ENCODE measurements around the gene APCDD1L. TPM values are rescaled to one million over a fixed set of nuclear protein-coding genes. Genes with fewer than 3 reads are reported as not detected.
"Not testable (repeated sequence)": the region's sequence is repeated elsewhere in the genome, so short reads cannot be mapped to it uniquely, and the experiment has no call there.

APCDD1L gene
- total and polyA plus RNA-seq, 2 of the 8 experiments (the other 6 are each of a cell fraction or from before 2014, with no cell fraction given), result 0.83 to 3.1 TPM

GRCh38 chr20:58414786-58415185, 100.4 kb downstream of the APCDD1L start:
- DNase-seq (ENCODE audit: low read depth in 1 of 2, low spot score in 2 of 2); H4K5ac ChIP-seq (ENCODE audit: insufficient read length, low read depth, low read length); CTCF ChIA-PET (ENCODE audit: partially characterized antibody); H4K20me1 ChIP-seq (replicated peaks in 1 of 2; ENCODE audit: control insufficient read depth in 1 of 2, insufficient read depth in 2 of 2, low read length in 2 of 2); H3K4ac ChIP-seq (replicated peaks; ENCODE audit: insufficient read length, low read depth, low read length); H3K14ac ChIP-seq (ENCODE audit: insufficient read length); H2BK20ac ChIP-seq (ENCODE audit: low read length); H3K9ac ChIP-seq (replicated peaks in 1 of 4; ENCODE audit: extremely low read depth in 1 of 4, low read depth in 3 of 4, low read length in 3 of 4); H3K56ac ChIP-seq (replicated peaks; ENCODE audit: insufficient read length, low read depth, low read length); H3K9me3 ChIP-seq (ENCODE audit: insufficient read depth in 2 of 2, low read depth in 1 of 2, low read length in 1 of 2); H3K27me3 ChIP-seq (replicated peaks in 1 of 4; ENCODE audit: control insufficient read depth in 3 of 4, extremely low read depth in 1 of 4, insufficient read depth in 3 of 4, low read length in 3 of 4); H3K27ac ChIP-seq (ENCODE audit: low read depth, low read length); H3K36me3 ChIP-seq (ENCODE audit: control insufficient read depth in 2 of 4, insufficient read depth in 4 of 4, low read length in 3 of 4); H3K79me1 ChIP-seq (ENCODE audit: low read depth, low read length); H3K23ac ChIP-seq (ENCODE audit: insufficient read length); H2BK12ac ChIP-seq (ENCODE audit: low read depth, low read length); FAIRE-seq; H3K4me3 ChIP-seq (ENCODE audit: extremely low read depth in 1 of 4, insufficient read depth in 2 of 4, low read depth in 3 of 4, low read length in 4 of 4); H4K8ac ChIP-seq (ENCODE audit: extremely low read depth, insufficient read depth, low read length); H3K18ac ChIP-seq (ENCODE audit: extremely low read depth, low read length); H4K91ac ChIP-seq (replicated peaks; ENCODE audit: insufficient read length, low read length); H2AFZ ChIP-seq (ENCODE audit: low read length); H2BK5ac ChIP-seq (ENCODE audit: low read depth, low read length); H2AK5ac ChIP-seq (ENCODE audit: low read depth, low read length); H2BK120ac ChIP-seq (replicated peaks; ENCODE audit: low read depth, low read length); H3K4me2 ChIP-seq (ENCODE audit: insufficient read depth in 1 of 2, low read depth in 2 of 2, low read length in 2 of 2); H3K23me2 ChIP-seq (ENCODE audit: low read depth, low read length); POLR2A ChIA-PET (ENCODE audit: partially characterized antibody); H2BK15ac ChIP-seq (ENCODE audit: low read length): not testable (repeated sequence)
- peaks cover 2 to 17% (median 10%) of the 10 kb centered on the region in 4 experiments; a peak in 5 of 7 replicates for H3K4me1 ChIP-seq (replicated peaks in 1 of 4; ENCODE audit: control insufficient read depth in 3 of 4, insufficient read depth in 4 of 4, low read length in 3 of 4)
- H3K79me2 ChIP-seq (ENCODE audit: control insufficient read depth in 1 of 2, insufficient read depth in 2 of 2, low read length in 2 of 2), result peaks cover 3 to 63% of the 10 kb centered on the region in 2 experiments
- WGBS, 2 experiments (ENCODE audit: extremely low coverage in 1 of 2, insufficient coverage in 1 of 2, insufficient read length in 1 of 2, insufficient replicate concordance in 2 of 2, low coverage in 1 of 2, low lambda C conversion rate in 2 of 2, missing lambda C conversion rate in 1 of 2), result 91% methylated on average over 20 of the region's 26 CpGs; no CpG with 5 or more reads in 1 of the 2 experiments

- H3K4me3 ChIP-seq (ENCODE audit: extremely low read depth in 1 of 4, insufficient read depth in 2 of 4, low read depth in 3 of 4, low read length in 4 of 4); H2BK5ac ChIP-seq (ENCODE audit: low read depth, low read length); H4K91ac ChIP-seq (replicated peaks; ENCODE audit: insufficient read length, low read length); H2AFZ ChIP-seq (ENCODE audit: low read length); H3K9me3 ChIP-seq (ENCODE audit: insufficient read depth in 2 of 2, low read depth in 1 of 2, low read length in 1 of 2); H3K23me2 ChIP-seq (ENCODE audit: low read depth, low read length); H3K9ac ChIP-seq (replicated peaks in 1 of 4; ENCODE audit: extremely low read depth in 1 of 4, low read depth in 3 of 4, low read length in 3 of 4); H2AK5ac ChIP-seq (ENCODE audit: low read depth, low read length); H4K20me1 ChIP-seq (replicated peaks in 1 of 2; ENCODE audit: control insufficient read depth in 1 of 2, insufficient read depth in 2 of 2, low read length in 2 of 2); H3K23ac ChIP-seq (ENCODE audit: insufficient read length); POLR2A ChIA-PET (ENCODE audit: partially characterized antibody); H4K8ac ChIP-seq (ENCODE audit: extremely low read depth, insufficient read depth, low read length); H3K27me3 ChIP-seq (replicated peaks in 1 of 4; ENCODE audit: control insufficient read depth in 3 of 4, extremely low read depth in 1 of 4, insufficient read depth in 3 of 4, low read length in 3 of 4); H3K4me2 ChIP-seq (ENCODE audit: insufficient read depth in 1 of 2, low read depth in 2 of 2, low read length in 2 of 2); H3K4ac ChIP-seq (replicated peaks; ENCODE audit: insufficient read length, low read depth, low read length); H4K5ac ChIP-seq (ENCODE audit: insufficient read length, low read depth, low read length); H2BK120ac ChIP-seq (replicated peaks; ENCODE audit: low read depth, low read length); FAIRE-seq; H3K27ac ChIP-seq (ENCODE audit: low read depth, low read length); H2BK12ac ChIP-seq (ENCODE audit: low read depth, low read length); DNase-seq (ENCODE audit: low read depth in 1 of 2, low spot score in 2 of 2); H3K18ac ChIP-seq (ENCODE audit: extremely low read depth, low read length); H3K56ac ChIP-seq (replicated peaks; ENCODE audit: insufficient read length, low read depth, low read length); H3K14ac ChIP-seq (ENCODE audit: insufficient read length); H3K79me1 ChIP-seq (ENCODE audit: low read depth, low read length); H2BK15ac ChIP-seq (ENCODE audit: low read length); CTCF ChIA-PET (ENCODE audit: partially characterized antibody); H3K36me3 ChIP-seq (ENCODE audit: control insufficient read depth in 2 of 4, insufficient read depth in 4 of 4, low read length in 3 of 4); H2BK20ac ChIP-seq (ENCODE audit: low read length): not testable (repeated sequence)
- Histone ChIP-seq H3K4me1 (replicated peaks in 1 of 4; ENCODE audit: control insufficient read depth in 3 of 4, insufficient read depth in 4 of 4, low read length in 3 of 4) (peaks cover 2 to 17% (median 8%) of the 10 kb centered on the region in 4 experiments; a peak in 5 of 7 replicates), H3K79me2 (ENCODE audit: control insufficient read depth in 1 of 2, insufficient read depth in 2 of 2, low read length in 2 of 2) (peaks cover 3 to 69% of the 10 kb centered on the region in 2 experiments)
- 100% methylated on average over 7 of the region's 35 CpGs; no CpG with 5 or more reads in 1 of the 2 experiments for WGBS, 2 experiments (ENCODE audit: extremely low coverage in 1 of 2, insufficient coverage in 1 of 2, insufficient read length in 1 of 2, insufficient replicate concordance in 2 of 2, low coverage in 1 of 2, low lambda C conversion rate in 2 of 2, missing lambda C conversion rate in 1 of 2)
Measured at GRCh38 chr20:58414216-58414615, 101.0 kb downstream of the APCDD1L start.
